GM21723 (cell line): ENCODE data around the gene PDZD2.
"Not testable (repeated sequence)": the region's sequence is repeated elsewhere in the genome, so short reads cannot be mapped to it uniquely, and the experiment has no call there.

Experiments
- ATAC-seq: cut with Tn5 transposase; IDR thresholded peaks from one replicate; pipeline ENCODE4 v1.9.1; 2021; ENCODE audit warnings: mild to moderate bottlenecking, moderate library complexity; ENCODE audit not compliant: unreplicated experiment

Gene PDZD2

GRCh38 chr5:32118922-32119321 lies 480.0 kb downstream of the PDZD2 start:
- not testable (repeated sequence) for ATAC-seq

- no peak for ATAC-seq
Observed at GRCh38 chr5:32123058-32123805, 484.3 kb downstream of the PDZD2 start.

DNA sequence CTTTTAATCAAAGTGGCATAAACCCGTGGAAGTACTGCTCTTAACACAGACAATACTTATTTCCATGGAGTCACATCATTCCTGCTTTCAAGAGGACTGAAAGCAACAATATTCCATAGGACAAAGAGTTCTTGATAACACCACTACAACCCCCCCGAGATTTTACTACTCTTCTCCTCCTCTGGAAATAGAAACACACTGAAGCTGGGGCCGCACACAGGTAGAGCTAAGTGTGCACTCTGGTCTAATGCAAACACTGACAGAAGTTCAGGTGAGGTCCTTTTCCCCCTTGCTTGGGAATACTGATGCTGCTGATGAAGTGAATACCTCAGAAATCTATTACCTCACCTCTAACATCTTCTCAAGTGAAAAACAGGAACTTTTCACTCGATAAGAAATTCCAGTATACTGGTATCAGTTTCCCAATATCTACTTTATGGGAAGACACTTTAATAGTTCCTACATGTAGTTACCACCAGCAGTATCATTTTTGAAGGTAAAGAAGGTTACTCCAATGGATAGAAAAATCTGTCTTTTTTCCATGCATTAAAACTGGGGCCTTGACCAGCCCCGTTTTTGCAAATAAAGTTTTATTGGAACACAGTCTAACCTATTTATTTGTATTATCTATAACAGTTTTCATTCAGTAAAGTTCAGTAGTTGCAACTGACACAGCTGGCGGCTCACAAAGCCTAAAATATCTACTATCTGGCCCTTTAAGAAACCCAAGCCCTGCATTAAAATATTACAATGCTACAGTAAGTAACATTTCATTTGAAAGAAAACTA lies 485.2 kb downstream of the PDZD2 start:
- no peak for ATAC-seq

DNA sequence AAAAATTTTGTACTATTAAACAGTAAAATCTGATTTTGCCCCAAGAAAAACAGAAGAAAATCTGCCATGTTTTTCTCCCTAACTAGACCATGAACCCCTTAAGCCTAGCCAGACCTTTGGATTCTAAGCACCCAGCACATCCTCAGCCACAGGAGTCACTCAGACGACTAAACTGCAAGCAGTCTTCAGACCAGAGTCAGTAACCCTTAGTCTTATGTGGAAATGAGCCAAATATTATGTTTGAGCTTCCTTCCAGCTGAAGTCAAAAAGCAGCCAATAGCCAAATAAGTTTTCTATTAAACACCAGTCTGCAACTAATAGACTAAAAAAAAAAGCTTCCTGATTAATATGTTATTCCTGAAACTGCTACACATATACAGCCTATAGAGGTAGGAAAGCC lies 487.8 kb downstream of the PDZD2 start:
- ATAC-seq, result no peak

DNA sequence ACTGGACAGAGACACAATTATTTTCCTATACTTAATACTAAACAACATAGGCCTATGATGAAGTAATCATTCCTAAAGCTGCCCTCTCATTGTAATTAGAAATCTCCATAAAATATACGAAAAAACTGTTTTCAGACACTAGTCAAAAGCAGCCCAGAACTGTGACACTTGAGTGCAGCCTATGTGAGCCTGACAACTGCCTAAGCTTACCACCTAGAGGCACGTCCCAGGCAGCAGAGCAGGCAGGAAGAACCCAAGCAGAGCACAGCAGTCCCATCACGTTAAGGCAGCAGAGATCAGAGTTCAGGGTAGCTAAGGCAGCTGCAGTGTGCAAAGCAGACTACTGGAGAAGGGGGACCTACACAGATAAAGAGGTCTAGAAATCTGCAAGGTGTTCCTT lies 488.8 kb downstream of the PDZD2 start:
- ATAC-seq, result no peak

- no peak for ATAC-seq
Observed at GRCh38 chr5:32129074-32129598, 490.2 kb downstream of the PDZD2 start.

- ATAC-seq, result no peak
Observed at GRCh38 chr5:32130865-32131264, 491.9 kb downstream of the PDZD2 start.

DNA sequence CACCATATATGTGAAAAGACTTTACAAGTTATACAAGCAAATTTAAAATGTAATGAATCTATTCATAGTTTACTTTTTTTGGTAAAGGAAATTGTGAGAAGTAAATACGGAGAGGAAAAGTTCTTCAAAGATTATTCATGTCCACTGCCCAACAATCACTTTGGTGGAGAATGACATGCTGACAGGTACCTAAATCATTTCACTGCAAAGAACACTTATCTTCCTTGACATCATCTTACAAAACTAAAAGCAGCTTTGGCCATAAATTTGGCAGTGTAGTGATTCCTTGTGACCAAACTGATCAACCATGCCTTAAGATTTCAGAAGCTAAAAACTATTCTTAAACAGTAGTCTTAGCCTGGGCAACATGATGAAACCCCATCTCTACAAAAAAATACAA lies 492.7 kb downstream of the PDZD2 start:
- ATAC-seq, result no peak

- ATAC-seq, result no peak
Observed at GRCh38 chr5:32132757-32133156, 493.8 kb downstream of the PDZD2 start.

DNA sequence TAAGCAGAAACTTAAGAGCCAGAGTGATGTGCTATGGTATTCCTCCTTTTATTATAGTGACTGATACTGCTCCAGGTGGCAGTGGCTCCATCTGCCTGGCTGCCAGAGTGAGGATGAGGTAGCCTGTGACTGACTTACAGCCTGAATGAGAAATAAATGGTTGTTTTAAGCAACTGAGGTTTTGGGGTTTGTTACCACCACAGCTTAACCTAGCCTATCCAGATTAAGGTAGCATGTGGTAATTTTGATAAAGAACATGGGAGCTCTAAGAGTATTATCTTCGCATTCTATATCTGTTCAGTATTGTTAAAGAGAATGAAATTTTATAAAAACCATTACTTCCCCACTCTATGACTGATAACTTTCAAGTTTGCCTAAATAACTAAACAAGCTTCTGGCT lies 496.2 kb downstream of the PDZD2 start:
- ATAC-seq, result no peak

- no peak for ATAC-seq
Observed at GRCh38 chr5:32136342-32136741, 497.4 kb downstream of the PDZD2 start.

DNA sequence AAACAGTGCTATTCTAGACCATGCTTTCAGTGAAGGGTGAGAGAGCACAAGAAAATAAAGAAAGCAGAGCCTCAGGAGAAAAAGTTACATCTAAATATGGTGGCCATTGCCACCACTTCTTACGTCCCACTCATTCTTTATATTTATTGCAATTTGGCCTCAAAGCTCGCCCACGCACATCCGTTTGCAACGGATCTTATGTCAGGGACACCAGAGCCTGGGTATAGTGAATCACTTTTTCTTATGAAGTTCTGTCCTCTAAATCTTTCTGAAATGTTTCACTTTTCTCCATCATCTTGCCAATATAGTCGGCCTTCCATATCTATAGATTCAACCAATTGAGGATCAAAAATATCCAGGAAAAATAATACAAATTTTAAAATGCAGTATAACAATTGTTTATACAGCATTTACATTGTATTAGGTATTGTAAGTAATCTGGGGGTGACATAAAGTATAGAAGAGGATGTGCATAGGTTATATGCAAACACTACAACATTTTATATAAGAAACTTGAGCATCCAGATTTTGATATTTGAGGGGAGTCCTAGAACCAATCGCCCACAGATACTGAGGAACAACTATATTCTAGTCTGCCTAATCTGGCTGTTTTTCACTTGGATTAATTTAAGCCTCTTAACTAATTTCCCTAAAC lies 500.0 kb downstream of the PDZD2 start:
- ATAC-seq, result no peak

- ATAC-seq, result no peak
Observed at GRCh38 chr5:32143617-32144377, 504.9 kb downstream of the PDZD2 start.

DNA sequence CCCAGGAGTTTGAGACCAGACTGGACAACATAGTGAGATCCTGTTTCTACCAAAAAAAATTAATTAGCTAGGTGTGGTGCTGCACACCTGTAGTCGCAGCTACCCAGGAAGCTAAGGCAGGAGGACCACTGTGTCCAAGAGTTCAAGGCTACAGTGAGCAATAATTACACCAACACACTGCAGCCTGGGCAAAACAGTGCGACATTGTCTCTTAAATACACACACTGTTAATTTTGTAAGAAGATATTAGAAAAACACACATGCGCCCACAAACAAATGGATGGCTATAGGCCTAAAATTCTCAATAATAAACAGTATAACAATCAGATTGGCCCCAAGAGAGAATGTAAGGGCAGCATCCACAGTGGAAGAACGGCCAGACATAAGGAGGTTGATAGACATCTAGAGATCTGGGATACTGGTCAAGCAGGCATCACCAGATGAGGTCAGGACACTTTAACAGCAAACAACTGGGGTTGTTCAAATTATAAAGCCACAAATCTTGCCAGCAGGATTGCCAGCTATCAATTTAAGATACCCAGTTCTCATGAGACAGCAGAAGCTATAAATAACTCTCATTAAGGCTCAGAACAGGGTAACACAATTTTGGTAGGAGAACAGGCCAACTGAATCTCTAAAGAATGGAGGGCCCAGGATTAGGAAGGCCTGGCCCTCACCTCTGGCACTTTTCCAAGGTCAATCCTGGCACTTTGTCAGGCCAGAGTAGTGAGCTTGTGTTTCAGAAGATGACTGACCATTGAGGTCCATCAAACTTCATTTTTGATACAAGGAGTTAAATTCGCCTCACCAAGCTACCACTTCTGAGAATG lies 505.7 kb downstream of the PDZD2 start:
- ATAC-seq, result no peak

GRCh38 chr5:32145378-32145777 lies 506.4 kb downstream of the PDZD2 start:
- ATAC-seq, result no peak

DNA sequence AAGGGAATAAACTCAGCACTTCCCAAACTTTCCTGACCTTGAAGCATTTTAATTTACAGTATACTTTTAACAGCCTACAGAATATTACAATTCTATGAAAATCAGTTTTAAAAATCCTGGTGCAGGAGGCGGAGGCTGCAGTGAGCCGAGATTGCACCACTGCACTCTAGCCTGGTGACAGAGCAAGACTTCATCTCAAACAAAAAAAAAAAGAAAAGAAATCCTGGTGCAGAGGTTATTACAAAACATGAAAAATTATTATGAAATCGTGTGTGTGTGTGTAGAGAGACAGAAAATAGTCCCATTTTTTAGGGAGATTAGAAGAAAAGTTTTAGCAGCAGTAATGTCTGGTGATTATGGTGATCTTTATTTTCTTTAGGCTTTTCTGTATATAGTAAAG lies 508.3 kb downstream of the PDZD2 start:
- ATAC-seq, result no peak

- ATAC-seq, result no peak
Observed at GRCh38 chr5:32147959-32148358, 509.0 kb downstream of the PDZD2 start.

DNA sequence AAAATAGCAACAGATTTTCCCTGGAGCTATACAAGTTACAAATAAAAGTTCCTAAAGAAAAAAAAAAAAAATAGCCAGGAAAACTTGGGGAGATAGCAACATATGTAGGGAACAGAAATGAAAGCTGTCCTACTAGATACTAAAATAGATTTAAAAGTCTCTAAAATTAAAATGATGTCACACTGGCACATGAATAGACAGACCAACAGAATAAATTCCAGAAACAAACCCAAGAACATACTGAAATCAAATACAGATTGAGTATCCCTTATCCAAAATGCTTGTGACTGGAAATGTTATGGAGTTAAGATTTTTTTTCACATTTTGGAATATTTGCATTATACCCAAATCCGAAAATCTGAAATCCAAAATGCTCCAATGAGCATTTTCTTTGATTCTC lies 511.4 kb downstream of the PDZD2 start:
- no peak for ATAC-seq

- ATAC-seq, result no peak
Observed at GRCh38 chr5:32151198-32151597, 512.3 kb downstream of the PDZD2 start.

- ATAC-seq, result no peak
Observed at GRCh38 chr5:32153723-32154122, 514.8 kb downstream of the PDZD2 start.
